Measurements from ENCODE around the gene TBC1D23.
A peak's percentile ranks its signal among the peaks of the same experiment; 100 is the strongest.

Gene TBC1D23

GRCh38 chr3:100260685-100261484 lies at the start of gene TBC1D23:
TSS of gene TBC1D23 (plus strand) at chr3:100260992. CDS start at chr3:100261019, 27 bp downstream.
- peak within 1 kb of the TSS; percentile 91 for H3K4me3 ChIP-seq (ENCODE audit: low read length)
- H3K27ac ChIP-seq (ENCODE audit: low read depth, low read length) = peak within 1 kb of the TSS; percentile 21; the same call in 1 of the 2 replicates
- H4K20me1 ChIP-seq (ENCODE audit: control insufficient read depth, insufficient read depth, low read depth, low read length) = no peaks in the 10 kb centered on the region
- H3F3A ChIP-seq (ENCODE audit: control insufficient read depth, insufficient read depth) = no peaks in the 10 kb centered on the region
- no peaks in the 10 kb centered on the region for H3K9me3 ChIP-seq (ENCODE audit: control insufficient read depth, insufficient read depth, low read length)
- H3K27me3 ChIP-seq (ENCODE audit: control insufficient read depth, low read length) = no peaks in the 10 kb centered on the region
- peak within 1 kb of the TSS; percentile 91 for H3K4me2 ChIP-seq (ENCODE audit: low read length)
- H3K9me2 ChIP-seq (replicated peaks; ENCODE audit: control insufficient read depth, low read length) = no peaks in the 10 kb centered on the region
- TF ChIP-seq CTCF (IDR thresholded peaks at IDR 0.05; ENCODE audit: low read depth, low read length, poor library complexity, severe bottlenecking) (no peak), EZH2phosphoT487 (IDR thresholded peaks at IDR 0.05; ENCODE audit: borderline replicate concordance, low read length) (no peak)
- peaks cover 21% of the 10 kb centered on the region for H3K4me1 ChIP-seq (ENCODE audit: control insufficient read depth, low read length)
- H3K79me2 ChIP-seq (ENCODE audit: control insufficient read depth, low read length) = peaks cover 46% of the 10 kb centered on the region
- no peaks in the 10 kb centered on the region for H3K36me3 ChIP-seq (ENCODE audit: control insufficient read depth, low read length)

GRCh38 chr3:100213891-100214573 lies 46.8 kb upstream of the TBC1D23 start:
- H3K36me3 ChIP-seq (ENCODE audit: control insufficient read depth, low read length) = no peaks in the 10 kb centered on the region
- TF ChIP-seq EZH2phosphoT487 (IDR thresholded peaks at IDR 0.05; ENCODE audit: borderline replicate concordance, low read length) (no peak), CTCF (IDR thresholded peaks at IDR 0.05; ENCODE audit: low read depth, low read length, poor library complexity, severe bottlenecking) (no peak)
- H3K4me3 ChIP-seq (ENCODE audit: low read length) = no peak overlapping the region
- no peaks in the 10 kb centered on the region for H3K4me1 ChIP-seq (ENCODE audit: control insufficient read depth, low read length)
- no peaks in the 10 kb centered on the region; the same call in 1 of the 2 replicates for H3K27me3 ChIP-seq (ENCODE audit: control insufficient read depth, low read length)
- no peaks in the 10 kb centered on the region for H3K9me2 ChIP-seq (replicated peaks; ENCODE audit: control insufficient read depth, low read length)
- H3K9me3 ChIP-seq (ENCODE audit: control insufficient read depth, insufficient read depth, low read length) = no peaks in the 10 kb centered on the region
- no peaks in the 10 kb centered on the region for H3K79me2 ChIP-seq (ENCODE audit: control insufficient read depth, low read length)
- no peak overlapping the region for H3K4me2 ChIP-seq (ENCODE audit: low read length)
- no peak overlapping the region for H3K27ac ChIP-seq (ENCODE audit: low read depth, low read length)
- no peaks in the 10 kb centered on the region for H4K20me1 ChIP-seq (ENCODE audit: control insufficient read depth, insufficient read depth, low read depth, low read length)
- H3F3A ChIP-seq (ENCODE audit: control insufficient read depth, insufficient read depth) = no peaks in the 10 kb centered on the region

GRCh38 chr3:100214574-100214964 lies 46.2 kb upstream of the TBC1D23 start:
- Histone ChIP-seq H3K27ac (ENCODE audit: low read depth, low read length) (no peak overlapping the region), H4K20me1 (ENCODE audit: control insufficient read depth, insufficient read depth, low read depth, low read length) (no peaks in the 10 kb centered on the region), H3K36me3 (ENCODE audit: control insufficient read depth, low read length) (no peaks in the 10 kb centered on the region), H3K4me1 (ENCODE audit: control insufficient read depth, low read length) (no peaks in the 10 kb centered on the region), H3K79me2 (ENCODE audit: control insufficient read depth, low read length) (no peaks in the 10 kb centered on the region), H3K27me3 (ENCODE audit: control insufficient read depth, low read length) (no peaks in the 10 kb centered on the region; the same call in 1 of the 2 replicates), H3K4me3 (ENCODE audit: low read length) (no peak overlapping the region), H3K9me3 (ENCODE audit: control insufficient read depth, insufficient read depth, low read length) (no peaks in the 10 kb centered on the region), H3F3A (ENCODE audit: control insufficient read depth, insufficient read depth) (no peaks in the 10 kb centered on the region), H3K4me2 (ENCODE audit: low read length) (no peak overlapping the region), H3K9me2 (replicated peaks; ENCODE audit: control insufficient read depth, low read length) (no peaks in the 10 kb centered on the region)
- TF ChIP-seq CTCF (IDR thresholded peaks at IDR 0.05; ENCODE audit: low read depth, low read length, poor library complexity, severe bottlenecking) (no peak), EZH2phosphoT487 (IDR thresholded peaks at IDR 0.05; ENCODE audit: borderline replicate concordance, low read length) (no peak)

Data from DOHH2 (cell line).